ENCODE measurements around the gene TRIAP1.

DNA sequence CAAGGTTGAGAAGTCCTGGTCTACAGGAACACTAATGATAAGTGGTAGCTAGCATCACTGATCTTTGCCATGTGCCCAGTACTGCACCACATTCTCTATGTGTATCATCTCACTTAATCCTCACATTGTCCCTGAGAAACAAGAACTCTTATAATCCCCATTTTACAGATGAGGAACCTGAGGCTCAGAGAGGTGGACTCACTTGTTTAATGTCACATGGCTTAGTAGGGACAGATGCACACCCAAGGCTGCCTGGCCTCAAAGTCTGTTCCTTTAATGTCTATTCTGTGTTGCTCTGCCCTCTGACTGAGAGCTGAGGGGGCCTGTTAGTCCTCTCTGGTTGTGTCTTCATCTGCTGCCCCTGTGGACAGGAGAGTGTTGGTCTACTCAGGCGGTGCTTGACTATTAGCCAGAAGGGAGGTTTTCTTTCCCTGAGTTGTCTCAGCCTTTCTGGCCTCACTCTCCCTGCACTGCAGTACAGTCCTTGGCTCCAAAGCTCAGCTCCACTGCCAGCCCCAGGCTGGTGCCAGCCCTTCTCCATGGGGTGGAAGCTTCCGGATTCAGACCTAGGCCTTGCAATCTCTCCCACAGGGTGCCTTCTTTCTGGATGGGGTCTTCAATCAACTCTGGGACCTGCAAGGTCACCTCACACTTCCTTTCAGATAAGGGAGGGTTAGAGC, 44.8 kb upstream of the TRIAP1 start:
- TF ChIP-seq CTCF (IDR thresholded peaks at IDR 0.05; ENCODE audit: poor library complexity) (no peak), EZH2 (IDR thresholded peaks at IDR 0.05; ENCODE audit: borderline replicate concordance) (no peak)
